Smooth muscle cell (in vitro differentiated cells): ENCODE data around the gene DLGAP1. TPM values are rescaled to one million over a fixed set of nuclear protein-coding genes. Genes with fewer than 3 reads are reported as not detected.

Experiments used
- DNase-seq: peaks from one replicate; lab custom pipeline; 2025; ENCODE audit not compliant: unreplicated experiment; lab: John Stamatoyannopoulos, UW
- H2AFZ ChIP-seq: fragments of 200-600 bp; sonication (generic); 2 replicates; pipeline ENCODE4 v1.6.0; 2016; ENCODE audit warnings: antibody characterized with exemption, low read depth, mild to moderate bottlenecking
- H3F3A ChIP-seq: fragments of 200-600 bp; sonication (generic); 2 replicates; pipeline ENCODE4 v1.6.0; 2017; ENCODE audit warnings: antibody characterized with exemption, low read depth
- H3K27ac ChIP-seq: fragments of 200-600 bp; sonication (generic); 2 replicates; pipeline ENCODE4 v1.5.1; 2016; ENCODE audit warnings: low read depth, mild to moderate bottlenecking
- H3K27me3 ChIP-seq: fragments of 200-600 bp; sonication (generic); 2 replicates; pipeline ENCODE4 v1.6.1; 2016; ENCODE audit warnings: low read depth, mild to moderate bottlenecking
- H3K36me3 ChIP-seq: fragments of 200-600 bp; sonication (generic); 2 replicates; pipeline ENCODE4 v1.5.1; 2016; ENCODE audit warnings: low read depth
- H3K4me1 ChIP-seq: fragments of 200-600 bp; sonication (generic); 2 replicates; pipeline ENCODE4 v1.5.1; 2016; ENCODE audit warnings: low read depth
- H3K4me2 ChIP-seq: fragments of 200-600 bp; sonication (generic); 2 replicates; pipeline ENCODE4 v1.6.0; 2016; ENCODE audit warnings: mild to moderate bottlenecking
- H3K4me3 ChIP-seq: fragments of 200-600 bp; sonication (generic); 2 replicates; pipeline ENCODE4 v1.5.1; 2016; ENCODE audit warnings: mild to moderate bottlenecking
- H3K79me2 ChIP-seq: fragments of 200-600 bp; sonication (generic); 2 replicates; pipeline ENCODE4 v1.6.0; 2016; ENCODE audit warnings: low read depth, mild to moderate bottlenecking
- H3K9ac ChIP-seq: fragments of 200-600 bp; sonication (generic); 2 replicates; pipeline ENCODE4 v1.6.0; 2016; ENCODE audit warnings: low read depth
- H3K9me3 ChIP-seq: fragments of 200-600 bp; sonication (generic); replicated peaks from 2 replicates; pipeline ENCODE4 v1.5.1; 2016; ENCODE audit warnings: low read depth
- H4K20me1 ChIP-seq: fragments of 200-600 bp; sonication (generic); 2 replicates; pipeline ENCODE4 v1.6.0; 2016; ENCODE audit warnings: low read depth
- WGBS: methylation state at CpG from one replicate; pipeline ENCODE4 v1.1.7; 2016; ENCODE audit warnings: low lambda C conversion rate; 5-methylcytosine and 5-hydroxymethylcytosine counted together
- polyA plus RNA-seq: library from polyadenylated mRNA; unstranded; fragments of >200 nt; fragmentation: Nextera tagmentation; extraction: Ambion mirVana; gene quantifications from 2 replicates; pipeline ENCODE4 v1.2.1, GENCODE V29; 2016
- total RNA-seq: library from RNA; depleted of rRNA; stranded (reverse); fragments of >200 nt; gene quantifications from 2 replicates; pipeline ENCODE4 v1.2.3, GENCODE V29; 2014
- TF ChIP-seq, protein P1 (sequence below): fragments of 200-600 bp; sonication (generic); IDR thresholded peaks from 2 replicates; pipeline ENCODE4 v1.5.1; 2017; ENCODE audit warnings: borderline replicate concordance, mild to moderate bottlenecking, antibody characterized with exemption; ENCODE audit not compliant: insufficient read depth, poor library complexity, severe bottlenecking

The DLGAP1 gene
- total and polyA plus RNA-seq, 2 experiments from 2014 or later, result 2.6 to 11.3 TPM

- H3K4me1 ChIP-seq, result no peaks in the 10 kb centered on the region
- no peak overlapping the region for H3K27ac ChIP-seq
- no peak overlapping the region for H3K4me2 ChIP-seq
- no peak overlapping the region for H2AFZ ChIP-seq
- no peaks in the 10 kb centered on the region for H3F3A ChIP-seq
- no peak overlapping the region for H3K4me3 ChIP-seq
- no peak for DNase-seq
- no peaks in the 10 kb centered on the region for H3K79me2 ChIP-seq
- TF ChIP-seq, protein P1, sequence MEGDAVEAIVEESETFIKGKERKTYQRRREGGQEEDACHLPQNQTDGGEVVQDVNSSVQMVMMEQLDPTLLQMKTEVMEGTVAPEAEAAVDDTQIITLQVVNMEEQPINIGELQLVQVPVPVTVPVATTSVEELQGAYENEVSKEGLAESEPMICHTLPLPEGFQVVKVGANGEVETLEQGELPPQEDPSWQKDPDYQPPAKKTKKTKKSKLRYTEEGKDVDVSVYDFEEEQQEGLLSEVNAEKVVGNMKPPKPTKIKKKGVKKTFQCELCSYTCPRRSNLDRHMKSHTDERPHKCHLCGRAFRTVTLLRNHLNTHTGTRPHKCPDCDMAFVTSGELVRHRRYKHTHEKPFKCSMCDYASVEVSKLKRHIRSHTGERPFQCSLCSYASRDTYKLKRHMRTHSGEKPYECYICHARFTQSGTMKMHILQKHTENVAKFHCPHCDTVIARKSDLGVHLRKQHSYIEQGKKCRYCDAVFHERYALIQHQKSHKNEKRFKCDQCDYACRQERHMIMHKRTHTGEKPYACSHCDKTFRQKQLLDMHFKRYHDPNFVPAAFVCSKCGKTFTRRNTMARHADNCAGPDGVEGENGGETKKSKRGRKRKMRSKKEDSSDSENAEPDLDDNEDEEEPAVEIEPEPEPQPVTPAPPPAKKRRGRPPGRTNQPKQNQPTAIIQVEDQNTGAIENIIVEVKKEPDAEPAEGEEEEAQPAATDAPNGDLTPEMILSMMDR, result no peak
- H3K36me3 ChIP-seq, result no peaks in the 10 kb centered on the region
- WGBS, result 74% methylated on average over 2 of the region's 2 CpGs
- peaks cover 8% of the 10 kb centered on the region for H4K20me1 ChIP-seq
- H3K27me3 ChIP-seq, result no peaks in the 10 kb centered on the region
- no peak overlapping the region for H3K9ac ChIP-seq
- no peaks in the 10 kb centered on the region for H3K9me3 ChIP-seq
These were observed 203.9 kb downstream of the DLGAP1 start for GRCh38 chr18:4251206-4251605.

- Histone ChIP-seq H3K27ac (no peak overlapping the region), H4K20me1 (peaks cover 8% of the 10 kb centered on the region), H2AFZ (no peak overlapping the region), H3K4me1 (no peaks in the 10 kb centered on the region), H3F3A (no peaks in the 10 kb centered on the region), H3K79me2 (no peaks in the 10 kb centered on the region), H3K4me2 (no peak overlapping the region), H3K9me3 (no peaks in the 10 kb centered on the region), H3K27me3 (no peaks in the 10 kb centered on the region), H3K36me3 (no peaks in the 10 kb centered on the region), H3K4me3 (no peak overlapping the region), H3K9ac (no peak overlapping the region)
- no peak for DNase-seq
- WGBS, result 86% methylated on average over 2 of the region's 2 CpGs
- TF ChIP-seq, protein P1, result no peak
These were observed 205.0 kb downstream of the DLGAP1 start for GRCh38 chr18:4250141-4250540.

DNA sequence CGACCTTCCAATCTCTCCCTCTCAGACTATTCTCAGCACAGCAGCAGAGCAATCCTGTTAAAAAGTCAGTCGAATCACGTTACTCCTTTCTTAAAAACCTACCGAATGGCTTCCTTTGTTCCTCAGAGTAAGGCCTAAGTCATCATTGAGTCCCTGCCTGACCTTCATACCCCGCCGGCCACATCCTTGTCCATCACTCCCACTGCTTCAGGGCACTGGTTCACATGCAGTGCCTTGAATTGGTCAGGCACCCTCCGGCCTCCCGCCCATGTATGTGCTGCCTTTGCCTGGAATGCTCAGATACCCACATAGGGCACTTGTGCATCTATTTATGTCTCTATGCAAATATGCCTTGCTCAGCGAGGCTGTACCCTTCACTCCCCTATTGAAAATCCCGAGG lies 206.4 kb downstream of the DLGAP1 start:
- Histone ChIP-seq H3F3A (no peaks in the 10 kb centered on the region), H3K36me3 (no peaks in the 10 kb centered on the region), H3K4me2 (no peak overlapping the region), H3K27ac (no peak overlapping the region), H3K9me3 (no peaks in the 10 kb centered on the region), H3K4me3 (no peak overlapping the region), H3K79me2 (no peaks in the 10 kb centered on the region), H3K27me3 (no peaks in the 10 kb centered on the region), H4K20me1 (peaks cover 8% of the 10 kb centered on the region), H3K4me1 (no peaks in the 10 kb centered on the region), H2AFZ (no peak overlapping the region), H3K9ac (no peak overlapping the region)
- no peak for DNase-seq
- TF ChIP-seq, protein P1, result no peak
- 92% methylated on average over 10 of the region's 10 CpGs for WGBS

DNA sequence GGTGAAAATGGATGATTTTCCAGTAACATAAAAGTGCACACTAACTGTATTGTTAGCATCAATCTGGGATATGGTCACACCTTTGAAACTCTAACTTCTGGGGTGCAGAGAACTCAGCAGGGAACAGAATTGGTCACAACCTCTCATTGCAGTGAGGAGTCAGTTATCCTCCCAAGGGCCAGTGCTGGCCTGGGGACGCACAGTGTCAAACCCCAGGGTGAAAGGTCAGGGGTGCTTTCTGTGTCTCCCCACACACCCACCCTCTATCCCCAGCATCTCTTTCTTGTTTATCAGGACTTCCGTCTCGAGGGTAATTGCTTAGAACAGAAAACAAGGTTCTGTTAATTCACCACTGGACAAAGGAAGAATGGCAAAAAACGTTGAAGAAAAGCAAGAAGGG lies 208.7 kb downstream of the DLGAP1 start:
- H2AFZ ChIP-seq, result no peak overlapping the region
- WGBS, result 92% methylated on average over 4 of the region's 4 CpGs
- TF ChIP-seq, protein P1, result no peak
- no peaks in the 10 kb centered on the region for H3K4me1 ChIP-seq
- H3K79me2 ChIP-seq, result no peaks in the 10 kb centered on the region
- no peaks in the 10 kb centered on the region for H3K36me3 ChIP-seq
- no peaks in the 10 kb centered on the region for H3F3A ChIP-seq
- no peak overlapping the region for H3K9ac ChIP-seq
- H3K9me3 ChIP-seq, result no peaks in the 10 kb centered on the region
- peaks cover 8% of the 10 kb centered on the region for H4K20me1 ChIP-seq
- no peak overlapping the region for H3K4me2 ChIP-seq
- no peaks in the 10 kb centered on the region for H3K27me3 ChIP-seq
- H3K27ac ChIP-seq, result no peak overlapping the region
- no peak for DNase-seq
- no peak overlapping the region for H3K4me3 ChIP-seq
